Chondrocyte (in vitro differentiated cells): ENCODE results near the gene LCT. TPM values are rescaled to one million over a fixed set of nuclear protein-coding genes. Genes with fewer than 3 reads are reported as not detected.
"Not testable (repeated sequence)": the region's sequence is repeated elsewhere in the genome, so short reads cannot be mapped to it uniquely, and the experiment has no call there.

Experiments used
- DNase-seq: peaks from one replicate; pipeline ENCODE4 v3.0.0; 2021; ENCODE audit warnings: mixed read lengths, low spot score
- H3K27ac Mint-ChIP-seq: one replicate; pipeline ENCODE4 v1.8.0; 2021; ENCODE audit warnings: mild to moderate bottlenecking, moderate library complexity, mixed read lengths; ENCODE audit not compliant: unreplicated experiment
- H3K27me3 Mint-ChIP-seq: 2 replicates; pipeline ENCODE4 v1.8.0; 2021; ENCODE audit warnings: low read depth, mixed read lengths
- H3K36me3 Mint-ChIP-seq: 2 replicates; pipeline ENCODE4 v1.8.0; 2021; ENCODE audit warnings: low read depth, mixed read lengths
- H3K4me1 Mint-ChIP-seq: 2 replicates; pipeline ENCODE4 v1.8.0; 2021; ENCODE audit warnings: low read depth, mild to moderate bottlenecking, mixed read lengths
- H3K4me3 Mint-ChIP-seq: one replicate; pipeline ENCODE4 v1.8.0; 2021; ENCODE audit warnings: mild to moderate bottlenecking, moderate library complexity, mixed read lengths; ENCODE audit not compliant: unreplicated experiment
- H3K9me3 Mint-ChIP-seq: 2 replicates; pipeline ENCODE4 v1.8.0; 2021; ENCODE audit warnings: low read depth, mixed read lengths
- long read RNA-seq: library from polyadenylated mRNA; stranded (forward); transcript quantifications from one replicate; pipeline ENCODE4 v2.0.0, GENCODE V29; 2021
- total RNA-seq: library from RNA; stranded (reverse); gene quantifications from 3 replicates; pipeline ENCODE4 v1.2.1, GENCODE V29; 2021
- TF ChIP-seq, protein P1 (sequence below): fragments of 200-600 bp; sonication (generic); IDR thresholded peaks from 2 replicates; pipeline ENCODE4 v1.5.0; 2021; ENCODE audit warnings: antibody characterized with exemption, mild to moderate bottlenecking, moderate library complexity

Gene LCT
- not detected in 3 replicates for total RNA-seq
- long read RNA-seq, result 0 reads

- no peak for DNase-seq
- no peak within 1 kb of the TSS for H3K4me3 Mint-ChIP-seq
- H3K36me3 Mint-ChIP-seq, result no peaks in the 10 kb centered on the region
- H3K27me3 Mint-ChIP-seq, result no peaks in the 10 kb centered on the region
- H3K9me3 Mint-ChIP-seq, result no peaks in the 10 kb centered on the region
- H3K27ac Mint-ChIP-seq, result no peak within 1 kb of the TSS
- H3K4me1 Mint-ChIP-seq, result peaks cover 34% of the 10 kb centered on the region
- TF ChIP-seq, protein P1, sequence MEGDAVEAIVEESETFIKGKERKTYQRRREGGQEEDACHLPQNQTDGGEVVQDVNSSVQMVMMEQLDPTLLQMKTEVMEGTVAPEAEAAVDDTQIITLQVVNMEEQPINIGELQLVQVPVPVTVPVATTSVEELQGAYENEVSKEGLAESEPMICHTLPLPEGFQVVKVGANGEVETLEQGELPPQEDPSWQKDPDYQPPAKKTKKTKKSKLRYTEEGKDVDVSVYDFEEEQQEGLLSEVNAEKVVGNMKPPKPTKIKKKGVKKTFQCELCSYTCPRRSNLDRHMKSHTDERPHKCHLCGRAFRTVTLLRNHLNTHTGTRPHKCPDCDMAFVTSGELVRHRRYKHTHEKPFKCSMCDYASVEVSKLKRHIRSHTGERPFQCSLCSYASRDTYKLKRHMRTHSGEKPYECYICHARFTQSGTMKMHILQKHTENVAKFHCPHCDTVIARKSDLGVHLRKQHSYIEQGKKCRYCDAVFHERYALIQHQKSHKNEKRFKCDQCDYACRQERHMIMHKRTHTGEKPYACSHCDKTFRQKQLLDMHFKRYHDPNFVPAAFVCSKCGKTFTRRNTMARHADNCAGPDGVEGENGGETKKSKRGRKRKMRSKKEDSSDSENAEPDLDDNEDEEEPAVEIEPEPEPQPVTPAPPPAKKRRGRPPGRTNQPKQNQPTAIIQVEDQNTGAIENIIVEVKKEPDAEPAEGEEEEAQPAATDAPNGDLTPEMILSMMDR, result no peak
Measured at GRCh38 chr2:135836596-135837270, at the start of gene LCT. Gene LCT, minus strand, starts transcription at chr2:135837184. Its CDS starts 15 bp downstream, at chr2:135837169.

GRCh38 chr2:135885709-135886108, 48.7 kb upstream of the LCT start:
- Mint-ChIP-seq H3K4me3 (no peak overlapping the region), H3K27ac (no peak overlapping the region), H3K9me3 (peaks cover 4% of the 10 kb centered on the region), H3K36me3 (no peaks in the 10 kb centered on the region), H3K4me1 (no peaks in the 10 kb centered on the region), H3K27me3 (peaks cover 13% of the 10 kb centered on the region)
- no peak for DNase-seq
- TF ChIP-seq, protein P1, result no peak

- Mint-ChIP-seq H3K4me1 (peaks cover 2% of the 10 kb centered on the region), H3K9me3 (no peaks in the 10 kb centered on the region)
- TF ChIP-seq, protein P1, result no peak
Measured at GRCh38 chr2:135882415-135882814, 45.4 kb upstream of the LCT start.

DNA sequence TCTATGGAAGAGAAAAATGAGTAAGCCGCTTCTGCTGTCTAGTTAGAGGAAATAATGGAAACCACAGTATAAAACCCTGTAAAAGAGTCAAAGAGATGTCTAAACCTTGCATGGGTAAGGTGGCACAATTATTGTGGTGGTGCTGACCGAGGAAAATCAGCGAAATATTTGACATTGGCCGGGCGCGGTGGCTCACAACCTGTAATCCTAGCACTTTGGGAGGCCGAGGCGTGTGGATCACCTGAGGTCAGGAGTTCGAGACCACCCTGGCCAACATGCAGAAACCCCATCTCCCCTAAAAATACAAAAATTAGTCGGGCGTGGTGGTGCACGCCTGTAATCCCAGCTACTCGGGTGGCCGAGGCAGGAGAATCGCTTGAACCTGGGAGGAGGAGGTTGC, 39.8 kb upstream of the LCT start:
- Mint-ChIP-seq H3K4me1 (peaks cover 27% of the 10 kb centered on the region), H3K27ac (peak overlapping the region; percentile 71), H3K4me3 (peak overlapping the region; percentile 90)
- not testable (repeated sequence) for H3K9me3 Mint-ChIP-seq, H3K36me3 Mint-ChIP-seq, DNase-seq, H3K27me3 Mint-ChIP-seq

More at GRCh38 chr2:135882415-135882814, 45.4 kb upstream of the LCT start:
- DNase-seq, result no peak
- Mint-ChIP-seq H3K27me3 (peaks cover 13% of the 10 kb centered on the region), H3K36me3 (no peaks in the 10 kb centered on the region), H3K4me3 (no peak overlapping the region), H3K27ac (no peak overlapping the region)

DNA sequence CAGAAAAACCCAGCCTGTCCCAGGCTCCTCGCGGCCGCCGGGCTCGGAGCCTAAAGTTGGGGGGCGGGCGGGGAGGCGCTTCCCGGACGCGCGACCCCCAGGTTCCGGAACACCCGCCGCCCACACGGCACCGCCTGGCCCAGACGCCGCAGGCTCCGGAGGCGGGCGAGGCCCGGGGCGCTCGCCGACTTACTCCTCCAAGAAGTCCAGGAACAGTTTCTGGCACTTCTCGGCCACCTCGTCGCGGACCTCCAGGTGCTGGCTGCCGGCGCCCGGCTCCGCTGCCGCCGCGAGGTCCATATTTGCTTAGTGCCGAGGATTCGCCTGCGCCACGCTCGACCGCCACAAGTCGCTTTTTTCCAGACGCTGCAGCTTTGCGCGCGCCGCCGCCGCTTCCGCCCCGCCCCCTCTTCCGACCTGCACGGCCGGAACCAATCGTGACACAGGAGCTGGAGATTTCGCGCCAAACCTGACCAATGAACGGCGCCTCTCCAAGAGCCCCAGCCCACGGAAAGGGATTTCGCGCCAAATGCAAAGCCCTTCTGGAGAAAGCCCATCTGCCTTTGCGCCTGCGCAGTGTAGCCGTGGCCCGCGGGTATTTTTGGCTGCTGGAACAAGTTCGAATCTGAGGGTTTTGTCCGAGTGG, 39.2 kb upstream of the LCT start, which contains the start of gene MCM6:
TSS of gene MCM6 (minus strand) at position 378 of the 646 bp plus-strand sequence. CDS start at position 300, 78 bp downstream.
- H3K9me3 Mint-ChIP-seq, result no peaks in the 10 kb centered on the region
- H3K4me3 Mint-ChIP-seq, result peak within 1 kb of the TSS; percentile 90
- DNase-seq, result peak; percentile 99
- peak within 1 kb of the TSS; percentile 90 for H3K27ac Mint-ChIP-seq
- TF ChIP-seq, protein P1, result peak; percentile 24
- peaks cover 3% of the 10 kb centered on the region for H3K36me3 Mint-ChIP-seq
- peaks cover 27% of the 10 kb centered on the region for H3K4me1 Mint-ChIP-seq
- H3K27me3 Mint-ChIP-seq, result no peaks in the 10 kb centered on the region
